HPDE6-E6E7 (cell line): Measurements from ENCODE around the gene RPP25L.
"Not testable (repeated sequence)": the region's sequence is repeated elsewhere in the genome, so short reads cannot be mapped to it uniquely, and the experiment has no call there.

Experiments
- DNase-seq: peaks from one replicate; pipeline ENCODE4 v3.0.0; 2011; ENCODE audit warnings: missing footprints; ENCODE audit errors: extremely low spot score

The RPP25L gene

GRCh38 chr9:34611811-34612787 is at the start of gene RPP25L:
TSS of gene RPP25L (minus strand) at chr9:34612097. CDS start at chr9:34611296, 801 bp downstream.
- peak; percentile 81 for DNase-seq

GRCh38 chr9:34659592-34660253 is 47.8 kb upstream of the RPP25L start:
- no peak for DNase-seq

- no peak for DNase-seq
These were observed 46.6 kb upstream of the RPP25L start for GRCh38 chr9:34658461-34658860.

- no peak for DNase-seq
These were observed 45.1 kb upstream of the RPP25L start for GRCh38 chr9:34656992-34657391.

- no peak for DNase-seq
These were observed 43.5 kb upstream of the RPP25L start for GRCh38 chr9:34655394-34655793.

GRCh38 chr9:34654323-34655051 is 42.6 kb upstream of the RPP25L start:
- DNase-seq = no peak

- no peak for DNase-seq
These were observed 41.5 kb upstream of the RPP25L start for GRCh38 chr9:34653151-34654072.

- DNase-seq = no peak
These were observed 40.7 kb upstream of the RPP25L start for GRCh38 chr9:34652602-34653000.

- DNase-seq = peak; percentile 76
These were observed 40.1 kb upstream of the RPP25L start, which contains the start of gene IL11RA for GRCh38 chr9:34651876-34652601. TSS of gene IL11RA (plus strand) at chr9:34652185. CDS start at chr9:34655218, 3,033 bp downstream.

GRCh38 chr9:34651321-34651720 is 39.4 kb upstream of the RPP25L start:
- DNase-seq = no peak

GRCh38 chr9:34650816-34651215 is 38.9 kb upstream of the RPP25L start:
- no peak for DNase-seq

- no peak for DNase-seq
These were observed 36.8 kb upstream of the RPP25L start for GRCh38 chr9:34648673-34649072.

- DNase-seq = no peak
These were observed 35.8 kb upstream of the RPP25L start for GRCh38 chr9:34647651-34648050.

GRCh38 chr9:34647084-34647403 is 35.1 kb upstream of the RPP25L start:
- no peak for DNase-seq

GRCh38 chr9:34646211-34647083 is 34.5 kb upstream of the RPP25L start, which contains the start of gene GALT:
TSS of gene GALT (plus strand) at chr9:34646675. CDS start at chr9:34646705, 30 bp downstream.
- DNase-seq = peak; percentile 95

- DNase-seq = no peak
These were observed 32.9 kb upstream of the RPP25L start for GRCh38 chr9:34644766-34645314.

- DNase-seq = no peak
These were observed 30.8 kb upstream of the RPP25L start for GRCh38 chr9:34642679-34643078.

- DNase-seq = not testable (repeated sequence)
These were observed 27.4 kb upstream of the RPP25L start for GRCh38 chr9:34639322-34639721.

GRCh38 chr9:34638138-34638445 is 26.2 kb upstream of the RPP25L start:
- no peak for DNase-seq
